ENCODE results near the gene SNIP1.
A peak's percentile ranks its signal among the peaks of the same experiment; 100 is the strongest.

The SNIP1 gene

GRCh38 chr1:37487619-37487984, 66.5 kb downstream of the SNIP1 start:
- DNase-seq (ENCODE audit: low read depth in 2 of 2) = no peak
- no peak overlapping the region for H3K4me3 ChIP-seq (replicated peaks in 1 of 2; ENCODE audit: low read depth in 2 of 2, low read length in 2 of 2)
- TF ChIP-seq CTCF (IDR thresholded peaks at IDR 0.05; ENCODE audit: low read depth, low read length) = no peak

GRCh38 chr1:37486680-37487618, 67.1 kb downstream of the SNIP1 start:
- TF ChIP-seq CTCF (IDR thresholded peaks at IDR 0.05; ENCODE audit: low read depth, low read length) = peak; percentile 99

GRCh38 chr1:37485902-37486679, 68.0 kb downstream of the SNIP1 start:
- H3K4me3 ChIP-seq (replicated peaks in 1 of 2; ENCODE audit: low read depth in 2 of 2, low read length in 2 of 2) = no peak overlapping the region
- DNase-seq (ENCODE audit: low read depth in 2 of 2) = peak; percentile 53 to 56
- TF ChIP-seq CTCF (IDR thresholded peaks at IDR 0.05; ENCODE audit: low read depth, low read length) = no peak

More at GRCh38 chr1:37486680-37487618, 67.1 kb downstream of the SNIP1 start:
- H3K4me3 ChIP-seq (replicated peaks in 1 of 2; ENCODE audit: low read depth in 2 of 2, low read length in 2 of 2) = no peak overlapping the region
- DNase-seq (ENCODE audit: low read depth in 2 of 2) = peak; percentile 84 to 87
